Measurements from ENCODE around the gene ZNF430. TPM values are rescaled to one million over a fixed set of nuclear protein-coding genes. Genes with fewer than 3 reads are reported as not detected.

Gene ZNF430
- total RNA-seq, 1 experiment from 2014 or later, result 9.5 TPM

DNA sequence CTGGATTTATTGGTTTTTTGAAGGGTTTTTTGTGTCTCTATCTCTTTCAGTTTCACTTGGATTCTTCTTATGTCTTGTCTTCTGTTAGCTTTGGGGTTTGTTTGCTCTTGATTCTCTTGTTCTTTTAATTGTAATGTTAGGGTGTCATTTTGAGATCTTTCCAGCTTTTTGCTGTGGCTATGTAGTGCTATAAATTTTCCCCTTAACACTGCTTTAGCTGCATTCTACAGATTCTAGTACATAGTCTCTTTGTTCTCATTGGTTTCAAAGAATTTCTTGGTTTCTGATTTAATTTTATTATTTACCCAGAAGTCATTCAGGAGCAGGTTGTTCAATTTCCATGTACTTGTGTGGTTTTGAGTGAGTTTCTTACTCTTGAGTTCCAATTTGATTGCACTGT lies 24.6 kb downstream of the ZNF430 start:
- ChIA-PET CTCF (no interaction called here), POLR2A (no interaction called here)
- DNase-seq, result no peak
- H3K4me1 Mint-ChIP-seq (ENCODE audit: low read depth, unreplicated experiment), result no peaks in the 10 kb centered on the region
- intact Hi-C loops (cut with micrococcal nuclease; ENCODE audit: unreplicated experiment), result no loop called here
- H3K9me3 ChIP-seq, result no peaks in the 10 kb centered on the region
- no peaks in the 10 kb centered on the region for H3K4me1 ChIP-seq
- peaks cover 1% of the 10 kb centered on the region for H3K36me3 ChIP-seq (ENCODE audit: control insufficient read depth, insufficient read depth, low read length)
- TF ChIP-seq CTCF (IDR thresholded peaks at IDR 0.05; ENCODE audit: insufficient read depth in 1 of 2, low read depth in 1 of 2, low read length in 1 of 2, severe bottlenecking in 1 of 2, unreplicated experiment in 1 of 2), result no peak
- no peak overlapping the region for H3K4me3 Mint-ChIP-seq (ENCODE audit: unreplicated experiment)
- H3K36me3 Mint-ChIP-seq (ENCODE audit: insufficient read depth, unreplicated experiment), result peaks cover 30% of the 10 kb centered on the region
- peaks cover 21% of the 10 kb centered on the region for H3K9me3 Mint-ChIP-seq (ENCODE audit: unreplicated experiment)
- no peak overlapping the region for H3K27ac Mint-ChIP-seq (ENCODE audit: unreplicated experiment)
- H3K27me3 ChIP-seq (replicated peaks; ENCODE audit: control insufficient read depth, insufficient read depth, low read length), result no peaks in the 10 kb centered on the region
- no peak overlapping the region for H3K4me3 ChIP-seq (ENCODE audit: low read depth, low read length)
- no peaks in the 10 kb centered on the region for H3K27me3 Mint-ChIP-seq (ENCODE audit: insufficient read depth, unreplicated experiment)
- no TSS peak for BruUV-seq (replicated peaks)

- peaks cover under 1% of the 10 kb centered on the region for H3K36me3 ChIP-seq (ENCODE audit: control insufficient read depth, insufficient read depth, low read length)
- Mint-ChIP-seq H3K36me3 (ENCODE audit: insufficient read depth, unreplicated experiment) (peaks cover 28% of the 10 kb centered on the region), H3K27ac (ENCODE audit: unreplicated experiment) (no peak overlapping the region), H3K4me1 (ENCODE audit: low read depth, unreplicated experiment) (no peaks in the 10 kb centered on the region), H3K27me3 (ENCODE audit: insufficient read depth, unreplicated experiment) (no peaks in the 10 kb centered on the region), H3K4me3 (ENCODE audit: unreplicated experiment) (no peak overlapping the region), H3K9me3 (ENCODE audit: unreplicated experiment) (peaks cover 21% of the 10 kb centered on the region)
- intact Hi-C loops (cut with micrococcal nuclease; ENCODE audit: unreplicated experiment), result no loop called here
- POLR2A ChIA-PET, result no interaction called here
- no peaks in the 10 kb centered on the region for H3K27me3 ChIP-seq (replicated peaks; ENCODE audit: control insufficient read depth, insufficient read depth, low read length)
- no peak for TF ChIP-seq CTCF (IDR thresholded peaks at IDR 0.05; ENCODE audit: insufficient read depth in 1 of 2, low read depth in 1 of 2, low read length in 1 of 2, severe bottlenecking in 1 of 2, unreplicated experiment in 1 of 2)
- no peak overlapping the region for H3K4me3 ChIP-seq (ENCODE audit: low read depth, low read length)
- H3K9me3 ChIP-seq, result 0 out of 2 replicates have a peak, but pooled peaks cover 5% of the 10 kb centered on the region
- no TSS peak for BruUV-seq (replicated peaks)
- CTCF ChIA-PET, result interaction anchor here (0.6 kb wide), 1 partner anchor 20 kb away, joined by 3 read pairs; no protein-coding TSS in a partner anchor
- H3K4me1 ChIP-seq, result no peaks in the 10 kb centered on the region
- no peak for DNase-seq
Measured at GRCh38 chr19:21046489-21046888, 26.0 kb downstream of the ZNF430 start.

DNA sequence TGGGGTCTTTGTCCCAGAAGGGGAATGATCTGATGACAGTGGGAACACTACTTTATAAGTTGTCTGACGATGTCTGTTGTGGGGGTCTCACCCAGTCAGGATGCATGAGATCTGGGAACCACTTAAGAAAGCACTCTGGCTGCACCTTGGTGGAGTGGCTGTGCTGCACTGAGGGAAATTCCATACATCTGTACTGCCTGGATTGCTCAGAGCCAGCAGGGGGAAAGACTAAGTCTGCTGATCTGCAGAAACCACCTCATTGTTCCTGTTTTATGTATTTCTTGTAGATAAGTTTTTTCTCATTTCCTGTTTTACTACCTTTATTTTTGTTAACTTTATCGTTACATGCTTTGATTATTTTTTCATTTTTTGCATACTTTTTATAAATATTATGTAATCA lies 27.3 kb downstream of the ZNF430 start:
- Histone ChIP-seq H3K27me3 (replicated peaks; ENCODE audit: control insufficient read depth, insufficient read depth, low read length) (no peaks in the 10 kb centered on the region), H3K36me3 (ENCODE audit: control insufficient read depth, insufficient read depth, low read length) (0 out of 2 replicates have a peak, but pooled peaks cover 1% of the 10 kb centered on the region), H3K4me3 (ENCODE audit: low read depth, low read length) (no peak overlapping the region), H3K4me1 (no peaks in the 10 kb centered on the region), H3K9me3 (0 out of 2 replicates have a peak, but pooled peaks cover 5% of the 10 kb centered on the region)
- no peaks in the 10 kb centered on the region for H3K27me3 Mint-ChIP-seq (ENCODE audit: insufficient read depth, unreplicated experiment)
- DNase-seq, result no peak
- CTCF ChIA-PET, result no interaction called here
- H3K36me3 Mint-ChIP-seq (ENCODE audit: insufficient read depth, unreplicated experiment), result peaks cover 27% of the 10 kb centered on the region
- BruUV-seq (replicated peaks), result no TSS peak
- POLR2A ChIA-PET, result no interaction called here
- no peaks in the 10 kb centered on the region for H3K4me1 Mint-ChIP-seq (ENCODE audit: low read depth, unreplicated experiment)
- H3K27ac Mint-ChIP-seq (ENCODE audit: unreplicated experiment), result no peak overlapping the region
- no peak for TF ChIP-seq CTCF (IDR thresholded peaks at IDR 0.05; ENCODE audit: insufficient read depth in 1 of 2, low read depth in 1 of 2, low read length in 1 of 2, severe bottlenecking in 1 of 2, unreplicated experiment in 1 of 2)
- H3K4me3 Mint-ChIP-seq (ENCODE audit: unreplicated experiment), result no peak overlapping the region
- intact Hi-C loops (cut with micrococcal nuclease; ENCODE audit: unreplicated experiment), result no loop called here
- peaks cover 21% of the 10 kb centered on the region for H3K9me3 Mint-ChIP-seq (ENCODE audit: unreplicated experiment)

Measured in Caco-2 (cell line).